Smooth muscle cell (in vitro differentiated cells): ENCODE data around the gene TADA2A. TPM values are rescaled to one million over a fixed set of nuclear protein-coding genes. Genes with fewer than 3 reads are reported as not detected.
A peak's percentile ranks its signal among the peaks of the same experiment; 100 is the strongest.
"Not testable (repeated sequence)": the region's sequence is repeated elsewhere in the genome, so short reads cannot be mapped to it uniquely, and the experiment has no call there.

ENCODE experiments used
- DNase-seq: peaks from one replicate; lab custom pipeline; 2025; ENCODE audit not compliant: unreplicated experiment; lab: John Stamatoyannopoulos, UW
- H2AFZ ChIP-seq: fragments of 200-600 bp; sonication (generic); 2 replicates; pipeline ENCODE4 v1.6.0; 2016; ENCODE audit warnings: antibody characterized with exemption, low read depth, mild to moderate bottlenecking
- H3F3A ChIP-seq: fragments of 200-600 bp; sonication (generic); 2 replicates; pipeline ENCODE4 v1.6.0; 2017; ENCODE audit warnings: antibody characterized with exemption, low read depth
- H3K27ac ChIP-seq: fragments of 200-600 bp; sonication (generic); 2 replicates; pipeline ENCODE4 v1.5.1; 2016; ENCODE audit warnings: low read depth, mild to moderate bottlenecking
- H3K27me3 ChIP-seq: fragments of 200-600 bp; sonication (generic); 2 replicates; pipeline ENCODE4 v1.6.1; 2016; ENCODE audit warnings: low read depth, mild to moderate bottlenecking
- H3K36me3 ChIP-seq: fragments of 200-600 bp; sonication (generic); 2 replicates; pipeline ENCODE4 v1.5.1; 2016; ENCODE audit warnings: low read depth
- H3K4me1 ChIP-seq: fragments of 200-600 bp; sonication (generic); 2 replicates; pipeline ENCODE4 v1.5.1; 2016; ENCODE audit warnings: low read depth
- H3K4me2 ChIP-seq: fragments of 200-600 bp; sonication (generic); 2 replicates; pipeline ENCODE4 v1.6.0; 2016; ENCODE audit warnings: mild to moderate bottlenecking
- H3K4me3 ChIP-seq: fragments of 200-600 bp; sonication (generic); 2 replicates; pipeline ENCODE4 v1.5.1; 2016; ENCODE audit warnings: mild to moderate bottlenecking
- H3K79me2 ChIP-seq: fragments of 200-600 bp; sonication (generic); 2 replicates; pipeline ENCODE4 v1.6.0; 2016; ENCODE audit warnings: low read depth, mild to moderate bottlenecking
- H3K9ac ChIP-seq: fragments of 200-600 bp; sonication (generic); 2 replicates; pipeline ENCODE4 v1.6.0; 2016; ENCODE audit warnings: low read depth
- H3K9me3 ChIP-seq: fragments of 200-600 bp; sonication (generic); replicated peaks from 2 replicates; pipeline ENCODE4 v1.5.1; 2016; ENCODE audit warnings: low read depth
- H4K20me1 ChIP-seq: fragments of 200-600 bp; sonication (generic); 2 replicates; pipeline ENCODE4 v1.6.0; 2016; ENCODE audit warnings: low read depth
- CTCF ChIP-seq: fragments of 200-600 bp; sonication (generic); IDR thresholded peaks from 2 replicates; pipeline ENCODE4 v1.5.1; 2017; ENCODE audit warnings: borderline replicate concordance, mild to moderate bottlenecking, antibody characterized with exemption; ENCODE audit not compliant: insufficient read depth, poor library complexity, severe bottlenecking
- WGBS: methylation state at CpG from one replicate; pipeline ENCODE4 v1.1.7; 2016; ENCODE audit warnings: low lambda C conversion rate; 5-methylcytosine and 5-hydroxymethylcytosine counted together
- polyA plus RNA-seq: library from polyadenylated mRNA; unstranded; fragments of >200 nt; fragmentation: Nextera tagmentation; extraction: Ambion mirVana; gene quantifications from 2 replicates; pipeline ENCODE4 v1.2.1, GENCODE V29; 2016
- total RNA-seq: library from RNA; depleted of rRNA; stranded (reverse); fragments of >200 nt; gene quantifications from 2 replicates; pipeline ENCODE4 v1.2.3, GENCODE V29; 2014

TADA2A gene
- total and polyA plus RNA-seq, 2 experiments from 2014 or later = 9.7 to 11.8 TPM

GRCh38 chr17:37446027-37446426 is 39.3 kb downstream of the TADA2A start:
- H4K20me1 ChIP-seq = peaks cover 4% of the 10 kb centered on the region
- WGBS = 77% methylated on average over 4 of the region's 4 CpGs
- no peak overlapping the region for H3K4me3 ChIP-seq
- no peak overlapping the region for H3K4me2 ChIP-seq
- no peak overlapping the region for H3K27ac ChIP-seq
- H3K27me3 ChIP-seq = no peaks in the 10 kb centered on the region
- H3F3A ChIP-seq = no peaks in the 10 kb centered on the region
- peaks cover 28% of the 10 kb centered on the region for H3K4me1 ChIP-seq
- H2AFZ ChIP-seq = no peak overlapping the region
- TF ChIP-seq CTCF = no peak
- H3K79me2 ChIP-seq = no peaks in the 10 kb centered on the region
- no peaks in the 10 kb centered on the region for H3K9me3 ChIP-seq
- no peak overlapping the region for H3K9ac ChIP-seq
- no peak for DNase-seq
- peaks cover 23% of the 10 kb centered on the region for H3K36me3 ChIP-seq

DNA sequence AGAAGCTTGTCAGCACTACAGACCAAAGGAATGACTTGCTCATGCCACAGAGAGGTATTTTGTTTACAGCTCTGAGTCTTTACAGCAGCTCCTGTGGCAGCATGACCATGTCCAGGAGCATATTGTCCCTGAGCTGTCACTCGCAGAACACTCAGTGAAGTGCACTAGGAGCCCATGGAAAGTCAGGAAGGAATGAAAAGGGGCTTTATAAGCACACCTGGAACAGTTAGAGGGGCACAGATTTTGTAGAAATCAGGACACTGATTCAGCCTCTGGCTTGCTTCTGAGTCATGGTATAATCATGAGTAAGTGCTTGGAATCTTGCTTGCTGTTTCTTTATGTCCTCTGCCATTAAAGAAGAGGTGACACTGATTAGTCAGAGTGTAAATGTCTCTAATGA is 41.0 kb downstream of the TADA2A start:
- H3K9ac ChIP-seq = no peak overlapping the region
- H3F3A ChIP-seq = no peaks in the 10 kb centered on the region
- DNase-seq = no peak

DNA sequence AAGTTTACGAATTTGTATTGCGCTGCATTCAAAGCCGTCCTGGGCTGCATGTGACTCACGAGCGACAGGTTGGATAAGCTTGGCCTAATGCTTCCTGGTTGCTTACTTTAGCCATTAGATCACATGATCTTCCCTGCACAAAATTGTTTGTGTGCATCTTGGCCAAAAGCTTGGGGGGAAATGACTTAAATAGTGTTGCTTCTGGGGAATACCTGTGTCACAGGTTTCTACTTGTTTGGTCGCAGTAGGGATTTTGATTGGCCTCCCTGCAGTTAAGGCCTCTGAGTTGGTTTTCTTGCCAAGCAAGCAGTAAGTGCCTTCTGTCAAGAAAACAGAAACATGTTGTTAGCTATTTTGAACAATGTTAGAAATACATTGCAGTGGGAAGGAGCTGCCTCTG is 43.4 kb downstream of the TADA2A start:
- Histone ChIP-seq H3K9me3 (no peaks in the 10 kb centered on the region), H3K27me3 (no peaks in the 10 kb centered on the region), H3K9ac (no peak overlapping the region), H3K4me1 (peaks cover 28% of the 10 kb centered on the region), H3K4me2 (no peak overlapping the region), H3F3A (no peaks in the 10 kb centered on the region), H3K36me3 (no peaks in the 10 kb centered on the region), H3K79me2 (no peaks in the 10 kb centered on the region), H2AFZ (no peak overlapping the region), H3K27ac (peak overlapping the region; percentile 36), H4K20me1 (peaks cover 4% of the 10 kb centered on the region), H3K4me3 (no peak overlapping the region)
- TF ChIP-seq CTCF = no peak
- WGBS = 74% methylated on average over 6 of the region's 6 CpGs
- no peak for DNase-seq

More for the DNA sequence above, 41.0 kb downstream of the TADA2A start:
- no peak for TF ChIP-seq CTCF
- peaks cover 16% of the 10 kb centered on the region for H3K36me3 ChIP-seq
- H3K4me2 ChIP-seq = no peak overlapping the region
- H3K4me1 ChIP-seq = peaks cover 28% of the 10 kb centered on the region
- no peak overlapping the region for H2AFZ ChIP-seq
- H3K4me3 ChIP-seq = no peak overlapping the region
- no peaks in the 10 kb centered on the region for H3K79me2 ChIP-seq
- H3K27ac ChIP-seq = peak overlapping the region; percentile 79
- H3K9me3 ChIP-seq = no peaks in the 10 kb centered on the region
- WGBS = 80% methylated on average over 1 of the region's 1 CpG
- H3K27me3 ChIP-seq = no peaks in the 10 kb centered on the region
- H4K20me1 ChIP-seq = peaks cover 4% of the 10 kb centered on the region

DNA sequence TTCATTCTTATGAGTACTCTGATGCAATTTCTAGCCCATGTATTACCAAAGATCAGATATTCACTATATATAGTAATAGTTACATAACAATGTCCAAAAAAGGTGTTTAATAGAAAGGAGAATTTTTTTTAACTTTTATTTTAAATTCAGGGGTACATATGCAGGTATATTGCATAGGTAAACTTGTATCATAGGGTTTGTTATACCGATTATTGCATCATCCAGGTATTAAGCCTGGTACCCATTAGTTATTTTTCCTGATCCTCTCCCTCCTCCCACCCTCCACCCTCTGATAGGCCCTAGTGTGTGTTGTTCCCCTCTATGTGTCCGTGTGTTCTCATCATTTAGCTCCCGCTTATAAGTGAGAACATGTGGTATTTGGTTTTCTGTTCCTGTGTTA is 51.1 kb downstream of the TADA2A start:
- WGBS = 91% methylated on average over 3 of the region's 3 CpGs
- not testable (repeated sequence) for H3K79me2 ChIP-seq, H2AFZ ChIP-seq, H3K4me3 ChIP-seq, H3K27ac ChIP-seq, H3K9ac ChIP-seq, H3K4me2 ChIP-seq, H3F3A ChIP-seq, H3K9me3 ChIP-seq, H3K36me3 ChIP-seq, H4K20me1 ChIP-seq, DNase-seq, H3K4me1 ChIP-seq, H3K27me3 ChIP-seq
